ENCODE data around the gene MAN1A1. TPM values are rescaled to one million over a fixed set of nuclear protein-coding genes. Genes with fewer than 3 reads are reported as not detected.

Gene MAN1A1
- polyA plus RNA-seq, 1 donor from 2014 or later: 4.6 TPM

DNA sequence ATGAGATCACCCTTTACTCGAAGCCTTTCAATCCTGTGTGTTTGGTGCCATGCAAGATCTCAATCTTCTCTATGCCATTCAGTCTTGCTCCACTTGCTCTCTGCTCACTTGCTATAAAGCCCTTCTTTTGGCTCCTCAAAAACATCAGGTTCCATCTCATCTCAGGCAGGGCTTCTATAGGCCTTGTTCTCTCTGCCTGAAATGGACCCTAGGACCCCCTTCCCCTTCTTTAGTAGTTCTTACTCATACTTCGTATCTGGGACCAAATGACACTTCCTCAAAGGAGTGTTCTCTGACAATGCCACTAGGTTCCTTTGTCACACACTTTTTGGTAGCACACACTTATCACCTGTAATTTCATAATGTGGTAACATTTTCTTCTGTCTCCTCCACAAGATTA is 154.4 kb downstream of the MAN1A1 start (continued):
- TF ChIP-seq, protein P1, sequence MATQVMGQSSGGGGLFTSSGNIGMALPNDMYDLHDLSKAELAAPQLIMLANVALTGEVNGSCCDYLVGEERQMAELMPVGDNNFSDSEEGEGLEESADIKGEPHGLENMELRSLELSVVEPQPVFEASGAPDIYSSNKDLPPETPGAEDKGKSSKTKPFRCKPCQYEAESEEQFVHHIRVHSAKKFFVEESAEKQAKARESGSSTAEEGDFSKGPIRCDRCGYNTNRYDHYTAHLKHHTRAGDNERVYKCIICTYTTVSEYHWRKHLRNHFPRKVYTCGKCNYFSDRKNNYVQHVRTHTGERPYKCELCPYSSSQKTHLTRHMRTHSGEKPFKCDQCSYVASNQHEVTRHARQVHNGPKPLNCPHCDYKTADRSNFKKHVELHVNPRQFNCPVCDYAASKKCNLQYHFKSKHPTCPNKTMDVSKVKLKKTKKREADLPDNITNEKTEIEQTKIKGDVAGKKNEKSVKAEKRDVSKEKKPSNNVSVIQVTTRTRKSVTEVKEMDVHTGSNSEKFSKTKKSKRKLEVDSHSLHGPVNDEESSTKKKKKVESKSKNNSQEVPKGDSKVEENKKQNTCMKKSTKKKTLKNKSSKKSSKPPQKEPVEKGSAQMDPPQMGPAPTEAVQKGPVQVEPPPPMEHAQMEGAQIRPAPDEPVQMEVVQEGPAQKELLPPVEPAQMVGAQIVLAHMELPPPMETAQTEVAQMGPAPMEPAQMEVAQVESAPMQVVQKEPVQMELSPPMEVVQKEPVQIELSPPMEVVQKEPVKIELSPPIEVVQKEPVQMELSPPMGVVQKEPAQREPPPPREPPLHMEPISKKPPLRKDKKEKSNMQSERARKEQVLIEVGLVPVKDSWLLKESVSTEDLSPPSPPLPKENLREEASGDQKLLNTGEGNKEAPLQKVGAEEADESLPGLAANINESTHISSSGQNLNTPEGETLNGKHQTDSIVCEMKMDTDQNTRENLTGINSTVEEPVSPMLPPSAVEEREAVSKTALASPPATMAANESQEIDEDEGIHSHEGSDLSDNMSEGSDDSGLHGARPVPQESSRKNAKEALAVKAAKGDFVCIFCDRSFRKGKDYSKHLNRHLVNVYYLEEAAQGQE (IDR thresholded peaks at IDR 0.05; ENCODE audit: borderline replicate concordance): no peak
- TF ChIP-seq TAF1 (IDR thresholded peaks at IDR 0.05; ENCODE audit: low read depth): no peak

DNA sequence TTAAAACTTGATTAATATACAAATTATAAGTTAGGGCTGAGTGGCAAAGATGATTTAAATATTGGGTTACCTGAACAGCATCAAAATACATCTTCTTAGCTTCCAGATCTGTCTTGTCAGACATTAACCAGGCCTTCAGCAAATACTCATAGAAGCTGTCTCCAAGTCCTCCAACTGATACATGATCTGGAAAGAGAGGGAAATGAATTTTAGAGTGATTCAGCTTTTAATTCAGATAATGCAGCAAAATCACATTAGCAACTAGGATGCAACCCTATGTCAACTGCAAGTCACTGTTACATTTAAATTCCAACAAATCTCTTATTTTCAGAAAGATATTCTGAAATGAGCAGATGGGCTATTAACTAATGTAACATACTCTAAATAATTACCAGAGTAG is 155.9 kb downstream of the MAN1A1 start:
- Histone ChIP-seq H3K9ac (ENCODE audit: low read length) (no peak overlapping the region), H3K4me2 (ENCODE audit: low read length) (no peak overlapping the region), H3K9me3 (ENCODE audit: low read length) (no peaks in the 10 kb centered on the region), H3K36me3 (ENCODE audit: insufficient read depth, low read length) (no peaks in the 10 kb centered on the region), H3K27me3 (ENCODE audit: insufficient read depth, low read depth, low read length) (no peaks in the 10 kb centered on the region), H2AFZ (ENCODE audit: low read depth, low read length) (no peak overlapping the region), H3K4me3 (ENCODE audit: low read length) (no peak overlapping the region), H3K9me2 (ENCODE audit: insufficient read depth, low read length) (no peaks in the 10 kb centered on the region), H4K20me1 (ENCODE audit: insufficient read depth) (no peaks in the 10 kb centered on the region), H3K79me2 (replicated peaks; ENCODE audit: insufficient read depth, low read length) (no peaks in the 10 kb centered on the region), H3K27ac (ENCODE audit: low read length) (no peak overlapping the region), H3F3A (ENCODE audit: insufficient read depth, low read length, poor library complexity, severe bottlenecking) (no peaks in the 10 kb centered on the region)
- TF ChIP-seq EZH2 (IDR thresholded peaks at IDR 0.05; ENCODE audit: borderline replicate concordance, insufficient read depth, low read length, poor library complexity, severe bottlenecking) (no peak), RAD21 (conservative IDR thresholded peaks at IDR 0.05) (no peak), POLR2AphosphoS5 (IDR thresholded peaks at IDR 0.05) (no peak), EP300 (conservative IDR thresholded peaks at IDR 0.05; ENCODE audit: poor library complexity, severe bottlenecking) (no peak), SMC3 (conservative IDR thresholded peaks at IDR 0.05; ENCODE audit: poor library complexity) (no peak), MXI1 (conservative IDR thresholded peaks at IDR 0.05; ENCODE audit: poor library complexity, severe bottlenecking) (no peak)
- TF ChIP-seq, protein P1 (IDR thresholded peaks at IDR 0.05; ENCODE audit: borderline replicate concordance): no peak

DNA sequence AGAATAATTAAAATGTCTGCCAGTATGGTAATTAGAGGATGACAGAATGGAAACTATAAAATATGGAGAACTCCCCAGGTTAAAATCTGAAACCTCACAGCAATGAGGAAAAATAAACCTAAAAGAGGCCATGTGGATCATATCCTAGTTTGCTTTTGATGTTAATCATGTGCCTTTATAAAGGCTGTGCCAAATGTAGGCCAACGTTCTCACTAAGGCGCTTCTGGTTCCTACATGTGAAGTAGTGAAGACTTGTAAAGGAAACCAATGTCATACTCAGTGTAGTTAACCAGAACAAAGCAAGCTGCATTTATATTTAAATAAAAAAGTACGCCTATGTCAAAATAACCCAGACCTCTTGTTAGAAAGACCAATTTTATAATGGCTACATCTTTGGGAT is 157.4 kb downstream of the MAN1A1 start:
- no peaks in the 10 kb centered on the region for H4K20me1 ChIP-seq (ENCODE audit: insufficient read depth)
- H3K79me2 ChIP-seq (replicated peaks; ENCODE audit: insufficient read depth, low read length): no peaks in the 10 kb centered on the region
- no peak overlapping the region for H3K27ac ChIP-seq (ENCODE audit: low read length)
- no peak overlapping the region for H3K4me3 ChIP-seq (ENCODE audit: low read length)
- no peaks in the 10 kb centered on the region for H3K9me3 ChIP-seq (ENCODE audit: low read length)
- H3K36me3 ChIP-seq (ENCODE audit: insufficient read depth, low read length): no peaks in the 10 kb centered on the region
- no peaks in the 10 kb centered on the region for H3K27me3 ChIP-seq (ENCODE audit: insufficient read depth, low read depth, low read length)
- H3K4me2 ChIP-seq (ENCODE audit: low read length): no peak overlapping the region
- H2AFZ ChIP-seq (ENCODE audit: low read depth, low read length): no peak overlapping the region
- H3K9ac ChIP-seq (ENCODE audit: low read length): no peak overlapping the region
- no peaks in the 10 kb centered on the region for H3F3A ChIP-seq (ENCODE audit: insufficient read depth, low read length, poor library complexity, severe bottlenecking)
- H3K9me2 ChIP-seq (ENCODE audit: insufficient read depth, low read length): no peaks in the 10 kb centered on the region
- TF ChIP-seq EZH2 (IDR thresholded peaks at IDR 0.05; ENCODE audit: borderline replicate concordance, insufficient read depth, low read length, poor library complexity, severe bottlenecking) (no peak), EP300 (conservative IDR thresholded peaks at IDR 0.05; ENCODE audit: poor library complexity, severe bottlenecking) (no peak), POLR2AphosphoS5 (IDR thresholded peaks at IDR 0.05) (no peak), TAF1 (IDR thresholded peaks at IDR 0.05; ENCODE audit: low read depth) (no peak), SMC3 (conservative IDR thresholded peaks at IDR 0.05; ENCODE audit: poor library complexity) (no peak), MXI1 (conservative IDR thresholded peaks at IDR 0.05; ENCODE audit: poor library complexity, severe bottlenecking) (no peak), RAD21 (conservative IDR thresholded peaks at IDR 0.05) (no peak)
- TF ChIP-seq, protein P2, sequence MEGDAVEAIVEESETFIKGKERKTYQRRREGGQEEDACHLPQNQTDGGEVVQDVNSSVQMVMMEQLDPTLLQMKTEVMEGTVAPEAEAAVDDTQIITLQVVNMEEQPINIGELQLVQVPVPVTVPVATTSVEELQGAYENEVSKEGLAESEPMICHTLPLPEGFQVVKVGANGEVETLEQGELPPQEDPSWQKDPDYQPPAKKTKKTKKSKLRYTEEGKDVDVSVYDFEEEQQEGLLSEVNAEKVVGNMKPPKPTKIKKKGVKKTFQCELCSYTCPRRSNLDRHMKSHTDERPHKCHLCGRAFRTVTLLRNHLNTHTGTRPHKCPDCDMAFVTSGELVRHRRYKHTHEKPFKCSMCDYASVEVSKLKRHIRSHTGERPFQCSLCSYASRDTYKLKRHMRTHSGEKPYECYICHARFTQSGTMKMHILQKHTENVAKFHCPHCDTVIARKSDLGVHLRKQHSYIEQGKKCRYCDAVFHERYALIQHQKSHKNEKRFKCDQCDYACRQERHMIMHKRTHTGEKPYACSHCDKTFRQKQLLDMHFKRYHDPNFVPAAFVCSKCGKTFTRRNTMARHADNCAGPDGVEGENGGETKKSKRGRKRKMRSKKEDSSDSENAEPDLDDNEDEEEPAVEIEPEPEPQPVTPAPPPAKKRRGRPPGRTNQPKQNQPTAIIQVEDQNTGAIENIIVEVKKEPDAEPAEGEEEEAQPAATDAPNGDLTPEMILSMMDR (IDR thresholded peaks at IDR 0.05; ENCODE audit: poor library complexity, severe bottlenecking): no peak
- TF ChIP-seq, protein P1 (IDR thresholded peaks at IDR 0.05; ENCODE audit: borderline replicate concordance): no peak

Measured in neural cell (in vitro differentiated cells).